ENCODE measurements around the gene EPG5.
"Not testable (repeated sequence)": the region's sequence is repeated elsewhere in the genome, so short reads cannot be mapped to it uniquely, and the experiment has no call there.

The EPG5 gene

GRCh38 chr18:45821026-45821425 lies 146.1 kb downstream of the EPG5 start:
- TF ChIP-seq, protein P1, sequence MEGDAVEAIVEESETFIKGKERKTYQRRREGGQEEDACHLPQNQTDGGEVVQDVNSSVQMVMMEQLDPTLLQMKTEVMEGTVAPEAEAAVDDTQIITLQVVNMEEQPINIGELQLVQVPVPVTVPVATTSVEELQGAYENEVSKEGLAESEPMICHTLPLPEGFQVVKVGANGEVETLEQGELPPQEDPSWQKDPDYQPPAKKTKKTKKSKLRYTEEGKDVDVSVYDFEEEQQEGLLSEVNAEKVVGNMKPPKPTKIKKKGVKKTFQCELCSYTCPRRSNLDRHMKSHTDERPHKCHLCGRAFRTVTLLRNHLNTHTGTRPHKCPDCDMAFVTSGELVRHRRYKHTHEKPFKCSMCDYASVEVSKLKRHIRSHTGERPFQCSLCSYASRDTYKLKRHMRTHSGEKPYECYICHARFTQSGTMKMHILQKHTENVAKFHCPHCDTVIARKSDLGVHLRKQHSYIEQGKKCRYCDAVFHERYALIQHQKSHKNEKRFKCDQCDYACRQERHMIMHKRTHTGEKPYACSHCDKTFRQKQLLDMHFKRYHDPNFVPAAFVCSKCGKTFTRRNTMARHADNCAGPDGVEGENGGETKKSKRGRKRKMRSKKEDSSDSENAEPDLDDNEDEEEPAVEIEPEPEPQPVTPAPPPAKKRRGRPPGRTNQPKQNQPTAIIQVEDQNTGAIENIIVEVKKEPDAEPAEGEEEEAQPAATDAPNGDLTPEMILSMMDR (IDR thresholded peaks at IDR 0.05; ENCODE audit: low read depth, low read length): no peak
- DNase-seq (ENCODE audit: extremely low read depth, low read depth): no peak

DNA sequence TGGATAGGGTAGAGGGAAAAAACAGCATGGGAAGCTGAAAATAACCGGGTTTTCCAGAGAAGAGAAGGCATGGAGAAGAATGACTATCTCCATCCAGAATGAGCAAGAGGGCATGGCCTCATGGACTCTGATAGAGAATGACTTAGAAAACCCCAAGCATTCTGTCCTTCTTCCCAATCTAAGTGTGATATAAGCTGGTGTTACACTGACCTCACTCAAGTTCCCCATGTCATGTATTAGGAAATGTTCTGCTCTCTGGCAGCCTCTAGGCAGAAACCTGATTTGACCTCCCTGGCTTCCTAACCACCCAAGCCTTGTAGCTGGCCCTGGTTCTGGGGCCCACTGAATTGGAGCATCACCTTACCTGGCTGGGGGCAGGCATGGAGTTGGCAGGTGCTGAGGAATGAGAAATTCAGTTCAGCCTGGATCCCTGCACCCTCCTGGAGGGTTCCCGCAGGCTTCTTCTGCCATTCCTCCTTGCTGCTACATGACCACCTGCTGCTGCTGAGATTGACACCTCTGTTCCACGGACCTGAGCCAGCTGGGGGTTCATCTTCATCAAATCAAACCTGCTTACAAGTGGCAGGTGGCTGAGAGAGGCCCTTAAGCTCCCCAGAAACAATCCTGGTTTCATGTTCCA lies 146.9 kb downstream of the EPG5 start:
- TF ChIP-seq, protein P1 (IDR thresholded peaks at IDR 0.05; ENCODE audit: low read depth, low read length): no peak
- no peak for DNase-seq (ENCODE audit: extremely low read depth, low read depth)

GRCh38 chr18:45818765-45819164 lies 148.4 kb downstream of the EPG5 start:
- peak; percentile 50 for DNase-seq (ENCODE audit: extremely low read depth, low read depth)

- DNase-seq (ENCODE audit: extremely low read depth, low read depth): no peak
- TF ChIP-seq, protein P1 (IDR thresholded peaks at IDR 0.05; ENCODE audit: low read depth, low read length): no peak
These were observed 149.6 kb downstream of the EPG5 start for GRCh38 chr18:45817543-45817942.

- not testable (repeated sequence) for DNase-seq (ENCODE audit: extremely low read depth, low read depth)
These were observed 152.4 kb downstream of the EPG5 start for GRCh38 chr18:45814733-45815132.

GRCh38 chr18:45807144-45807543 lies 160.0 kb downstream of the EPG5 start:
- not testable (repeated sequence) for DNase-seq (ENCODE audit: extremely low read depth, low read depth)

GRCh38 chr18:45806226-45806625 lies 160.9 kb downstream of the EPG5 start:
- TF ChIP-seq, protein P1 (IDR thresholded peaks at IDR 0.05; ENCODE audit: low read depth, low read length): no peak
- DNase-seq (ENCODE audit: extremely low read depth, low read depth): no peak

DNA sequence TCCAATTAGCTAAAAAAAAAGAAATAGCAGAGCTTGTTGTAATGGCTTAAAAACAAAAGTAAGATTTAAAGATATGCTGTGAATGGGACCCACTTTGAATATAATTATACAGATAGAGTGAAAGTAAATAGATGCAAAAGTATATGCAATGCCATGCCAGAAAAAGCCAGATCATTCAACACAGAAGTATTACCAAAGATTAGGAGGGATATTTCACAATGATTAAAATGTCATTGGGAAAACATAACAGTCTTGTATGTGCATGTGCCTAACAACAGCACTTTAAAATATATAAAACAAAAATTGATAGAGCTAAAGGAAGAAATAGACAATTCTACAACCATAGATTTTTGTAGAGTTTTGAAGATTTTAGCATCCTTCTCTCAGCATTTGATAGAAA lies 161.6 kb downstream of the EPG5 start:
- no peak for DNase-seq (ENCODE audit: extremely low read depth, low read depth)
- TF ChIP-seq, protein P1 (IDR thresholded peaks at IDR 0.05; ENCODE audit: low read depth, low read length): no peak

DNA sequence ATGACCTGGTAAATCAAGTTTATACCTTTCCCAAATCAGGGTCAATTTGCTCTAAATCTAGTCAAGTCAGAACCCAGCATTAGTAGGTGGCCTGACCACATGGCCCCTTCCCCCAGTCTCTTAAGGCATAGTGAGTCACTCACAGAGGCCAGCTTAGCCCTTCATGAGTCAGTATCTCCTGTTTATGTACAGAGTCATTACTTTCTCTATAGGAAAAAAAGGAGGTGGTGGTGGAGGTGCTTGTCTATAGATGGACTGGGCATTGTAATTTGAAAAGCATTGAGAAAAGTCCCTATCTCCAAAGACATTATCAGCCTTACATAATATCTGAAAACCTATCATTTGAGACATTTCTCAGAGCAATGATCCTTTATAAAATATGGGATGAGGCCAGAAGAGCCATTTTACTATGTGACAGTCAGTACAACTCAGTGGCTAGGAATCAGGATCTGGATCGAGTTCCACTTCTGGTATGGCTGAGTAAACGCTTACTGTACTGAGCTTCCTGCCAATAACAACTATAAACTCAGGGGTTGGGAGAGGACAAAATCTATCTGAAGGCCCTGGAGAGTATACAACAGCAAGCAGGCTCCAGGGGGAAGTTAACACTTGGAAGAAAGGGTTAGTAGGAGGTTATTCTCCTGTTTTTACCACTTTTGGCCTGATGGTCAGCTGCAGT lies 164.2 kb downstream of the EPG5 start:
- TF ChIP-seq, protein P1 (IDR thresholded peaks at IDR 0.05; ENCODE audit: low read depth, low read length): no peak
- peak; percentile 81 for DNase-seq (ENCODE audit: extremely low read depth, low read depth)
